Measurements from ENCODE around the gene ANKRD63.

Gene ANKRD63, protein sequence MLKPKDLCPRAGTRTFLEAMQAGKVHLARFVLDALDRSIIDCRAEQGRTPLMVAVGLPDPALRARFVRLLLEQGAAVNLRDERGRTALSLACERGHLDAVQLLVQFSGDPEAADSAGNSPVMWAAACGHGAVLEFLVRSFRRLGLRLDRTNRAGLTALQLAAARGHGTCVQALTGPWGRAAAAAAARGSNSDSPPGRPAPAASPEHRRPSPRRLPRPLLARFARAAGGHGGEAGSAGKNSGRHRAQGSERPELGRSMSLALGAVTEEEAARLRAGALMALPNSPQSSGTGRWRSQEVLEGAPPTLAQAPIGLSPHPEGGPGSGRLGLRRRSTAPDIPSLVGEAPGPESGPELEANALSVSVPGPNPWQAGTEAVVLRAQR

DNA sequence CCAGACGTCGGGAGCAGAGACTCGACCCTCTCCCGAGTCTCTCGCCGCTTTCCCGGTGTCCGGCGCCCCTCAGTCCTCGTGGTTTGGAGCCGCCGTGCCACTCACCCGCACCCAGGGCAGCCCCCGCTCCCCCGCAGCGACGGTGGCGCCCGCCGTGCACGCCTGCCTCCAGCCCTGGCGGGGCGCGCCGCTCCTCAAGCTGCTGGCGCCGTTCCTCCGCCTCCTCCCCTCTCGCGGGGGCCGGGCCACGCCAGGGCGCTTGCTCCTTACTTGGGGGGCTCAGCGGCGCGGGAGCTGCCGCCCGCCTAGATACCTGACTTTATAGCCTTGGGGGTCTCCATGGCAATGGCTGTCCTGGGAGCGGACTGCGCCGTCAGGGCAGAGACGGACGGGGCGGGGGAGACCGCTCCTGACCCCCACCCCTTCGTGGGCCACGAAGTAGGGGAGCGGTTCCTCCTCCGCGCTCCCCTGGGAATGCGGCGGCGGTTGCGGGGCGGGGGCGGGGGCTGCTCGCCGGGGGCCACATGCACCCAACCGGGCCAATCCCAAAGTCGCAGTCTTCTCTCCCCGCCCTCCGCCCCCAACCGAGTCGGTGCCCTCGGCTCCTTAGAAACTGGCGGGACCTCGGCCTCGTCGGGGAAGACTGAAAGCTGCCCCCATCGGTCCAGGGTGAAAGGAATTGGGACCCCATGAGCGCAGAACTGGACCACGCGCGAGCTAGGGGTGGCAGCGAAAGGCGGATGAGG, at the start of gene ANKRD63:
ANKRD63 (minus strand) TSS at position 196 of the 746 bp plus-strand sequence. CDS start 478 bp downstream, outside the sequence.
- peak; percentile 13 for DNase-seq (ENCODE audit: low read depth)

DNA sequence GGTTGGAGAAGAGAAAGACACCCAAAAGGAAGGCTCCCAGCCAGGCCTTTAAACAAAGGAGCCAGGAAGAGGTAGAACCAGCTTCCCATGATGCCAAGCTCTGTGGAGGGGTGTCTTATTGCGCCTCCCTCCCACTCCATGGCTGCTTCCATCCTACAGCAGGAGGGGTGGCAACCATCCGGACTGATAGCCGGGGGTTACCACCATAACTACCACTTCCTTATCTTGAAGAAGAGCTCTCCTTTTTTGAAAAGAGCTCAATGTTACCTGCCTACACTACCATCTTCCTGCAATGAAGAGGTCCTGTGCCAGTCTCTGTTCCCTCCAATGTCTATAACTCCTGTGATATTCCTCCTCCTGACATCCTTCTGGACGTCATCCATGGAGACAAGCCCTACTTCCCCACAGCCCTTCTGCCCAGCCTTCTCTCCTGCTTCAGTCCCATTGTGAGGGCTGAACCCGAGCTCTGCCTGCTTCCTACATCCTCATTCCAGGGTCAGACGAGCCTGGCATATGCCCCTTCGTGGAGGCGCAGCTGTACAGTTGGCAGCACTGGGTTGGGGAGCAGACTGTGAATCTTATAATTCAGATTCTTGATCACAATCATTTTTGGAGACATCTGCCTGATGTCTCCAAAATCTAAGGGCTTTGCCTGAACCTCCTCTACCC, 49.4 kb upstream of the ANKRD63 start:
- no peak for DNase-seq (ENCODE audit: low read depth)

- DNase-seq (ENCODE audit: low read depth) = no peak
Measured at GRCh38 chr15:40331637-40332036, 48.8 kb upstream of the ANKRD63 start.

DNA sequence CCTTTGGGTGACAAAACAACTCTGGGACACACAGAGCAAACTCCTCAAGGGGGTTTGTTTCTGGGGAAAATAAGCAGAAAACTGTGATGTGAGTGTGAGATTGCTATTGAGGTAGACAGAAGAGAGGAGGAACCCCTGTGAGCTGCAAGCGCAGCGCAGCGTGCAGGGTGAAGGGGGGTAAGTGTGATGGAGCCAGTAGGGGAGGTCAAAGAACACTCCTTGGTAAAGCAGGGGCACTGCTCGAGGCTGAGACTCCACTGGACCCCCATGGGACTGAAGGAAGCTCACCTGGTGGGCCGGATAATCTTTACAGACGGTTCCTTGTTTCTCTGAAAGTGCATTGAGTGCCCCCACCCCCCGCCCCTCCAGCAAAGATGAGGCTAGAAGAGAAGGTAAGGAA, 48.2 kb upstream of the ANKRD63 start:
- DNase-seq (ENCODE audit: low read depth) = no peak

GRCh38 chr15:40330368-40330836, 47.5 kb upstream of the ANKRD63 start:
- DNase-seq (ENCODE audit: low read depth) = no peak

- no peak for DNase-seq (ENCODE audit: low read depth)
Measured at GRCh38 chr15:40329804-40330203, 46.9 kb upstream of the ANKRD63 start.

DNA sequence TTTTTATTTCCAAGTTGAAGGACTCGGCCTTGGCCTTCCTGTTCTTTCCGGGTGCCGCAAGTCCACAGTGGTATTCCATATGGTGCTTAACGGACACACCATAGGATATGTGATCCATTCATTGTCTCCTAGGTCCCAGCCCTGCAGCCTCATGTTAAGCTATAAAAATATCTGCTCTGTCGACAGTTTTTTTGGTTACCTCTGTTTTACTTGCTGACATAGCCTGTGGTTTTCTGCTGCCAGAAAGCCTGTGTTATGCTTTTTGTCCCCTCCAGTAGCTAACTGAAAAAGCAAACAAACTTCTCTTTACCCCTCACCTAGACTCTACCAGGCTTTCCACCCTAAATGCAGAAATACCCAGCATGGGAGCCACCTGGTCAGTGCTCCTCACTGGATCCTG, 45.9 kb upstream of the ANKRD63 start:
- no peak for DNase-seq (ENCODE audit: low read depth)

DNA sequence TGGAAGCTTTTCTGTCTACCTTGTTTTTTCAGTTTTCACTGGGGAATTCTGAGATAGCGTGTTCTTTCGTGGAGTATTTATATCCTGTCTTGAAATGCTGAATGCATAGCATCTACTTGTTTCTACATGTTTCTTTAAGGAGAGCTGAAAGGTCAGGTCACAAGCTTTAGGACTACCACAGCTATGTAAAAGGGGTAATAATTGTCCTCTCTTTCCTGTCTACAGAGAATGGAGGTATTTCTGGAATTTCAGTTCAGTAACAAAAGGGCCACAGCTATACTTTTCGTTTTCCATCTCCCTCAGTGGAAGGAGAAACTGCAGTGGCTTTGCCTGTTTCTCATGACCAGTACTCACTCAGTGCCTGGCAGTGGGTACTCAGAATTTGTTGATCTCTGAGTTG, 45.3 kb upstream of the ANKRD63 start:
- no peak for DNase-seq (ENCODE audit: low read depth)

DNA sequence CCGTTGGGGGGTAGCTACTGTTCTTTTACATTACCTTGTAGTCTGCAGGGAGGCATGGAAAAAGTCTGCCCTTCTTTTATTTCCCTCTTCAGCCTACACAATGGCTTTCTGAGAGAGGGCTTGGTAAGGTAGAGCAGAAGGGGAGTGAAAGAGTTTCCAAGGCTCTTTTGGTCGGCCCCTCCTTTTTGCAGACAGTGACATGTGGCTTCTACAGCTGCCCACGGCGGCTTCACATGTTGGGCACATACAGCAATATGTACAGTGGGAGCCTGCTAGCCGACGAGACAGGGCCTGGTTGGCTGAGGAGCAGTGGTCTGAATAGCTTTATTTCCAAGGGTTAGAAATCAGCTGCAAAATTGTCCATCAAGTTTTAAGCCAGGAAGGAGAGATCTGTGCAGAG, 44.6 kb upstream of the ANKRD63 start:
- DNase-seq (ENCODE audit: low read depth) = no peak

- no peak for DNase-seq (ENCODE audit: low read depth)
Measured at GRCh38 chr15:40325700-40326099, 42.8 kb upstream of the ANKRD63 start.

DNA sequence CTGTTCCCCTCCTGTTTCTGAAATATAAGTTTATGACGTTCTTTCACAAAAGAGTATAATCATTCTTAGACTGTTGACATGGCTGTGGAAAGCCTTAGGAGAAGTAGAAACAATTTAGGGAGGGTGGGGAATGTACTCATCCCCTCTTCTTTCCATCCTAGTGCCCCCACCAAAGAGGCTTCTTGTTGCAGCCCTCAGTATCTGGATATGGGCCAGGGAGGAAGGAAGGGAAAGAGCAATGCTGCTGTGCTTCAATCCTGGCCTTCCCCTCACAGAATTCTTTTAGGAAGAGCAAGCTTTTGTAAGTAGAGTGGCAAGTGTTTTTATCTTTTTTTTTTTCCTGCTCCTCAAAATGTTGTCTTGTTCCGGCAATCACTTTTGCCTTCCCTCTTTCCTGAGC, 42.3 kb upstream of the ANKRD63 start:
- no peak for DNase-seq (ENCODE audit: low read depth)

GRCh38 chr15:40323953-40324937, 41.4 kb upstream of the ANKRD63 start:
- no peak for DNase-seq (ENCODE audit: low read depth)

DNA sequence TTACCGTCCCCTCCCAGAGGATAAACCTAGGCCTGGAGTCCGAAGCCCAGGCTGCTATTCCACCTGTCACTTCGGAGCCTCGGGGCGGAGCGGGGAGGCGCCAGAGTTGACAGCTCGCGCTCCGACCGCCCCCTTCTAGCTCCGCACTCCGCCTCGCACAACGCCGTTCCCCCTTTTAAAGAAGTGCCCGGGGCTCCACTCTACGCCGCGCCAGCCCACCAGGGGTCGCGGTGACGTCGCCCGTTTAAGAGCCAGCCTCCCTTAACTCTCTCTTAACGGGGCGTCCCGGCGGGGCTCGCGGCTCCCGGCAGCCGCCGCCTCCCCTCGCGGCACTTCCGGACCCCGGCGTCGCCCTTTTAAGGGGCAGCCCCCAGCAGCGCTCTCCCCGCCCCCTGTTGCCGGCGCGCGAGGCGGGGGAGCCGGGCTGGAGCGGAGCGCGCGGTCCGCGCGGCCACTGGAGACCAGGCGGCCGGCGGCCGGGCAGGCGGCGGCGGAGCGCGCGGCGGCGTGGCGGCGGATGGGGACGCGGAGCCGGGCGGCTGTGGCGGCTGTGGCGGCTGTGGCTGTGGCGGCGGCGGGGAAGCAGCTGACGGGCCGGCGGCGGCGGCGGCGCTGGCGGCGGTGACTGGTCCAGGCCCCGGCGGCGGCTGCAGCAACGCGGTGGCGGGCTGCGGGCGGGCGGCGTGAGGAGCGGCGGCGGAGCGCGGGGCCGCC, 40.5 kb upstream of the ANKRD63 start, which contains the start of gene INAFM2:
INAFM2 (plus strand) TSS at position 454 of the 714 bp plus-strand sequence. CDS start 364 bp downstream, outside the sequence.
- DNase-seq (ENCODE audit: low read depth) = peak; percentile 85

- DNase-seq (ENCODE audit: low read depth) = no peak
Measured at GRCh38 chr15:40322531-40323238, 39.8 kb upstream of the ANKRD63 start.

GRCh38 chr15:40320931-40321371, 38.1 kb upstream of the ANKRD63 start:
- DNase-seq (ENCODE audit: low read depth) = no peak

DNA sequence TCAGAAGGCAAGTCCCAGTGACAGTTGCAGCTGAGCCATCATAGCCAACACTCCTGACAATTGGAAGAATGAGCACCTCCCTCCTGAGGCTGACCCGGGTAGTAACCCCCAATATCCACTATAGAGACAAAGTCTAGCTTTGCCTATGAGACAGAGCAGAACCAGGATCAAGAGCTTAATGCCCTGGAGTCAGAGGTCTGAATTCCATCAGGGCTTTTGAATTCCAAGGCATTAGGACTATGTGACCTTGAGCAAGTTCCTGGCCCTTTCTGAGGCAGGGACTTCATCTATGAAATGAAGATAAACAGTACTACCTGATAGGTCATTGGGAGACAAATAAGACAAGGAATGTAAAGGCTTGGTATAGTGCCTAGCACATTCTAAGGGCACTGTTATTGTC, 37.5 kb upstream of the ANKRD63 start:
- no peak for DNase-seq (ENCODE audit: low read depth)

DNA sequence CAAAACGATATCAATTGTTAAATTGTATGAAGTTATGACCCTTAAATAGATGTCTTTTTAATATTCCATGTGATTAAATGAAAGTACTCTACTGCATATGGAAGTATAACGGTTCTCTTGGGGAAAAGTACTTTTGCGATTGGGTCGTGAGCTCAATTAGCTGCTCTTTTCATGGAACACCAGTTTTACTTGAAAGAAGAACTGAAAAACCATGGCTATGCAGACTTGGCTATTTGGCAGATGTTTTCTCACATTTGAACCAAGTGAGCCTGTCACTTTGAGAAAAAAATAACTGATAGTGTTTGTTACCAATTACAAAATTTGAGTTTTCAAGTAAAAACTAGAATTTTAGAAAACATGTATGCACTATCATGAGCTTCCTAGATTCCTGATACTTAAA, 34.7 kb upstream of the ANKRD63 start:
- DNase-seq (ENCODE audit: low read depth) = no peak

DNA sequence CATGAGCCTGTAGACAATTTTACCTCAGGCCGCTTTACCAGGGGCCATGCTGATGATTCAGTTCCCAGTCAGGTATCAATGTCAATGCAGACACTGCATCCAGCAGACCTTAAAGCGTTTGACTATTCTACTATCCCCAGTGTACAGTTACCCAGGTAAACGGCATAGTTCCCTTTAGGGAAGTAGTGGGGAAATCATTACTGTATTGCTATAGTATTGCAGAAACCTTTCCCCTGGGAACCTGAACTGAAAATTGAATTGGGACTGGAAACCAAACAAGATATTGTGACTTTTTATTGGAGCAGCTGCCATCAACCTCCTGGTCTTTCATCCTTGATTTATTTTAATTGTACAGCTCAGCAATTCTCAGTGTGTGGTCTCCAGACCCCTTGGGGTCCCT, 34.1 kb upstream of the ANKRD63 start:
- DNase-seq (ENCODE audit: low read depth) = no peak

GRCh38 chr15:40314723-40315276, 31.9 kb upstream of the ANKRD63 start:
- DNase-seq (ENCODE audit: low read depth) = no peak
